Keratinocyte (primary cell): ENCODE data around the gene TACR3. TPM values are rescaled to one million over a fixed set of nuclear protein-coding genes. Genes with fewer than 3 reads are reported as not detected.
A peak's percentile ranks its signal among the peaks of the same experiment; 100 is the strongest.

Experiments
- DNase-seq: peaks from one replicate; pipeline ENCODE4 v3.0.0-alpha.2; 2011; ENCODE audit warnings: low read depth, missing footprints, low spot score
- FAIRE-seq: peaks from 2 replicates; lab custom pipeline; 2011; peaks lifted over from hg19 to GRCh38; lab: Jason Lieb, UNC
- H2AFZ ChIP-seq: 2 replicates; pipeline ENCODE4 v1.6.0; 2012; ENCODE audit warnings: low read length, control low read depth, inconsistent platforms; ENCODE audit not compliant: control insufficient read depth
- H3K27ac ChIP-seq: 2 replicates; pipeline ENCODE4 v1.5.1; 2011; ENCODE audit warnings: low read length; ENCODE audit not compliant: control insufficient read depth, insufficient read depth
- H3K27me3 ChIP-seq: 3 replicates; pipeline ENCODE4 v1.6.0; 2011; ENCODE audit warnings: low read length; ENCODE audit not compliant: control insufficient read depth, insufficient read depth; ENCODE audit errors: extremely low read depth
- H3K36me3 ChIP-seq, 2 experiments: 2 replicates in 1 of 2; 3 replicates in 1 of 2; pipeline ENCODE4 v1.5.1; 2011; ENCODE audit warnings: low read length in 2 of 2, mild to moderate bottlenecking in 1 of 2; ENCODE audit not compliant: control insufficient read depth in 2 of 2, insufficient read depth in 2 of 2; ENCODE audit errors: extremely low read depth in 1 of 2
- H3K4me1 ChIP-seq: 3 replicates; pipeline ENCODE4 v1.5.1; 2011; ENCODE audit warnings: low read length; ENCODE audit not compliant: control insufficient read depth, insufficient read depth; ENCODE audit errors: extremely low read depth
- H3K4me2 ChIP-seq: 3 replicates; pipeline ENCODE4 v1.6.0; 2011; ENCODE audit warnings: low read depth, low read length; ENCODE audit not compliant: control insufficient read depth, insufficient read depth; ENCODE audit errors: extremely low read depth
- H3K4me3 ChIP-seq, 3 experiments: fragments of 200-600 bp in 1 of 3; sonication (generic) in 1 of 3; 2 replicates in 2 of 3; 3 replicates in 1 of 3; pipeline ENCODE4 v1.5.1; 2011 to 2016; ENCODE audit warnings: low read length in 3 of 3, mild to moderate bottlenecking in 3 of 3, control low read depth in 2 of 3, inconsistent platforms in 1 of 3, low read depth in 1 of 3, mixed read lengths in 1 of 3, mixed run types in 1 of 3, moderate library complexity in 1 of 3; ENCODE audit not compliant: control insufficient read depth in 2 of 3, insufficient read depth in 2 of 3; ENCODE audit errors: extremely low read depth in 1 of 3
- H3K79me2 ChIP-seq: 2 replicates; pipeline ENCODE4 v1.6.0; 2012; ENCODE audit warnings: low read length; ENCODE audit not compliant: control insufficient read depth, insufficient read depth
- H3K9ac ChIP-seq: 3 replicates; pipeline ENCODE4 v1.6.0; 2011; ENCODE audit warnings: low read length; ENCODE audit not compliant: control insufficient read depth, insufficient read depth; ENCODE audit errors: extremely low read depth
- H3K9me1 ChIP-seq: 3 replicates; pipeline ENCODE4 v1.6.0; 2011; ENCODE audit warnings: low read length; ENCODE audit not compliant: control insufficient read depth, insufficient read depth; ENCODE audit errors: extremely low read depth
- H3K9me3 ChIP-seq: 2 replicates; pipeline ENCODE4 v1.5.1; 2012; ENCODE audit warnings: low read depth, low read length; ENCODE audit not compliant: control insufficient read depth
- H4K20me1 ChIP-seq: 3 replicates; pipeline ENCODE4 v1.6.0; 2011; ENCODE audit warnings: low read length; ENCODE audit not compliant: control insufficient read depth, insufficient read depth; ENCODE audit errors: extremely low read depth
- EZH2 ChIP-seq: IDR thresholded peaks from one replicate; pipeline ENCODE4 v1.6.1; 2012; ENCODE audit warnings: inconsistent platforms, mild to moderate bottlenecking, low read length, moderate library complexity
- dilution Hi-C: fragments of 300-500 bp; cut with MboI; formaldehyde crosslinking; loops from one replicate; pipeline ENCODE4 v1.7.0; 2020; ENCODE audit warnings: low sequenced_read_pairs; ENCODE audit not compliant: extremely low pct_ligation_motif_present
- polyA plus RNA-seq, 5 experiments: library from polyadenylated mRNA; depleted of rRNA in 3 of 5; stranded (reverse) in 3 of 5; stranded (forward) in 1 of 5; unstranded in 1 of 5; fragments of >200 nt; gene quantifications; 1 replicate in 1 of 5; 2 replicates in 3 of 5; 3 replicates in 1 of 5; pipeline versions ENCODE4 v1.2.1 to v1.2.3, GENCODE V29; 2011 to 2012; ENCODE audit warnings: missing spikeins in 2 of 5, low read depth in 1 of 5, low replicate concordance in 1 of 5
- TF ChIP-seq, protein P1 (sequence below), 3 experiments: IDR thresholded peaks in 1 of 3; conservative IDR thresholded peaks in 1 of 3; optimal IDR thresholded peaks in 1 of 3; 2 replicates in 2 of 3; 3 replicates in 1 of 3; pipeline versions ENCODE3 to v1.5.1; 2011; ENCODE audit warnings: low read length in 3 of 3, mild to moderate bottlenecking in 3 of 3, moderate library complexity in 2 of 3, control low read depth in 1 of 3, inconsistent platforms in 1 of 3; ENCODE audit not compliant: insufficient read depth in 2 of 3; ENCODE audit errors: extremely low read depth in 1 of 3

The TACR3 gene
- polyA plus RNA-seq, 1 donor (not counting 4 experiments of a cell fraction or from before 2014, with no cell fraction given) = not detected

DNA sequence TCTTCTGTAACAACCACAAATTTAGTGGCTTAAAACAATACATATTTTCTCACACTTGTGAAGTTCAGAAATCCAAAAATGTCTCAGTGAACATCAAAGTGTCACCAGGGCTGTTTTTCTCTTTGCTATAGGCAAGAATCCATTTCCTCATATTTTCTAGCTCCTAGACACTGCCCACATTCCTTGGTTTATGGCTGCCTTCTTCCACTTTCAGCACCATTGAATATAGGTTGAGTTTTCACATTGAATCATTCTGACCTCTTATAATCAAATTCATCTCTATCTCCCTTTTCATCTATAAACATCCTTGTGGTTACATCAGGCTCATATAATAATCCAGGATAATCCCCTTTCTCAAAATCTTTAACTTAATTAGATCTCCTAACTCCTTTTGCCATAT is 37.0 kb upstream of the TACR3 start:
- dilution Hi-C loops = no loop called here
- Histone ChIP-seq H3K36me3 (no peaks in the 10 kb centered on the region), H3K27me3 (no peaks in the 10 kb centered on the region), H3K4me1 (no peaks in the 10 kb centered on the region), H3K79me2 (no peaks in the 10 kb centered on the region), H3K27ac (no peak overlapping the region), H4K20me1 (no peaks in the 10 kb centered on the region), H3K4me2 (no peak overlapping the region), H3K4me3 (no peak overlapping the region), H2AFZ (no peak overlapping the region), H3K9me1 (no peaks in the 10 kb centered on the region), H3K9me3 (no peaks in the 10 kb centered on the region), H3K9ac (no peak overlapping the region)
- TF ChIP-seq, protein P1, sequence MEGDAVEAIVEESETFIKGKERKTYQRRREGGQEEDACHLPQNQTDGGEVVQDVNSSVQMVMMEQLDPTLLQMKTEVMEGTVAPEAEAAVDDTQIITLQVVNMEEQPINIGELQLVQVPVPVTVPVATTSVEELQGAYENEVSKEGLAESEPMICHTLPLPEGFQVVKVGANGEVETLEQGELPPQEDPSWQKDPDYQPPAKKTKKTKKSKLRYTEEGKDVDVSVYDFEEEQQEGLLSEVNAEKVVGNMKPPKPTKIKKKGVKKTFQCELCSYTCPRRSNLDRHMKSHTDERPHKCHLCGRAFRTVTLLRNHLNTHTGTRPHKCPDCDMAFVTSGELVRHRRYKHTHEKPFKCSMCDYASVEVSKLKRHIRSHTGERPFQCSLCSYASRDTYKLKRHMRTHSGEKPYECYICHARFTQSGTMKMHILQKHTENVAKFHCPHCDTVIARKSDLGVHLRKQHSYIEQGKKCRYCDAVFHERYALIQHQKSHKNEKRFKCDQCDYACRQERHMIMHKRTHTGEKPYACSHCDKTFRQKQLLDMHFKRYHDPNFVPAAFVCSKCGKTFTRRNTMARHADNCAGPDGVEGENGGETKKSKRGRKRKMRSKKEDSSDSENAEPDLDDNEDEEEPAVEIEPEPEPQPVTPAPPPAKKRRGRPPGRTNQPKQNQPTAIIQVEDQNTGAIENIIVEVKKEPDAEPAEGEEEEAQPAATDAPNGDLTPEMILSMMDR (optimal IDR thresholded peaks at IDR 0.05 in 1 of 3, IDR thresholded peaks at IDR 0.05 in 1 of 3, conservative IDR thresholded peaks at IDR 0.05 in 1 of 3; ENCODE audit: extremely low read depth in 1 of 3, insufficient read depth in 2 of 3, low read length in 3 of 3) = no peak
- no peak for TF ChIP-seq EZH2
- no peak for DNase-seq
- FAIRE-seq = no peak

DNA sequence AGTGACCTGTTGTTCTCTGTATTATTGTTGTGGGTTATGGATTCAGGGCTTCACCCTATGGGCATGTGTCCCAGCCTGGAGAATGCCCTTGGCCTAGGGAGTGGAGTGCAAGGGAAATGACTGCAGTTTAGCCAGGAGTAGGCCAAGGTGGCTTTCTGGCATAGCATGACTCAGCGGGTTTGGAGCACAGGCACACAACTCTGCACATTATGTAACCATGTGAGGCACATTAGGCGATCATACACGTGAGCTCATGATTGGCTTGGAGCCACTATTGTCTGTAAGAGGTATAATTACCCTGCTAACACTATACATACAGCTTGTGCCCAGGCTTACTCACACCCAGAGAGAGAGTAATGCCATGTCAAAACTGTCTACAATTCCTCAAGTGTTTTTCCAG is 35.1 kb upstream of the TACR3 start:
- no peak overlapping the region for H3K4me3 ChIP-seq
- no peaks in the 10 kb centered on the region for H3K79me2 ChIP-seq
- H2AFZ ChIP-seq = no peak overlapping the region
- no peak overlapping the region for H3K4me2 ChIP-seq
- TF ChIP-seq EZH2 = no peak
- no peaks in the 10 kb centered on the region for H3K4me1 ChIP-seq
- no peaks in the 10 kb centered on the region for H3K36me3 ChIP-seq
- DNase-seq (peak; percentile 21), FAIRE-seq (peak; percentile 56)
- no peak overlapping the region for H3K9ac ChIP-seq
- H3K27me3 ChIP-seq = no peaks in the 10 kb centered on the region
- H4K20me1 ChIP-seq = no peaks in the 10 kb centered on the region
- no peaks in the 10 kb centered on the region for H3K9me3 ChIP-seq
- H3K27ac ChIP-seq = no peak overlapping the region
- H3K9me1 ChIP-seq = no peaks in the 10 kb centered on the region
- dilution Hi-C loops = no loop called here
